H1 (cell line): Measurements from ENCODE around the gene PGBD4. TPM values are rescaled to one million over a fixed set of nuclear protein-coding genes. Genes with fewer than 3 reads are reported as not detected.

Source experiments
- CBX5 ChIP-seq: fragments of 300-800, 300-1000 bp; sonication (generic); IDR thresholded peaks from 2 replicates; pipeline ENCODE4 v1.7.1; 2016; ENCODE audit warnings: antibody characterized with exemption, low read length, low read depth
- CHD7 ChIP-seq: fragments of 300-600 bp; sonication (generic); IDR thresholded peaks from 2 replicates; pipeline ENCODE4 v1.7.1; 2012; ENCODE audit warnings: low read length, moderate library complexity, mild to moderate bottlenecking, inconsistent platforms; ENCODE audit not compliant: insufficient replicate concordance
- HDAC2 ChIP-seq, 2 experiments: fragments of 300-600 bp in 1 of 2; sonication (generic) in 1 of 2; IDR thresholded peaks; 2 replicates each; pipeline ENCODE4 v1.6.1; 2011 to 2012; ENCODE audit warnings: low read depth in 2 of 2, low read length in 2 of 2, mild to moderate bottlenecking in 2 of 2, moderate library complexity in 2 of 2, borderline replicate concordance in 1 of 2, inconsistent platforms in 1 of 2
- HDAC6 ChIP-seq: IDR thresholded peaks from one replicate; pipeline ENCODE4 v1.7.1; 2012; ENCODE audit warnings: low read depth, mild to moderate bottlenecking, inconsistent platforms, low read length, moderate library complexity
- RBBP5 ChIP-seq: IDR thresholded peaks from 2 replicates; pipeline ENCODE4 v1.7.1; 2012; ENCODE audit warnings: low read depth, mild to moderate bottlenecking, inconsistent platforms, low read length, moderate library complexity, borderline replicate concordance
- RNF2 ChIP-seq: fragments of 200-900, 300-1000 bp; sonication (generic); IDR thresholded peaks from 2 replicates; pipeline ENCODE4 v1.7.1; 2016; ENCODE audit warnings: borderline replicate concordance, low read depth, mild to moderate bottlenecking, antibody characterized with exemption, low read length; ENCODE audit not compliant: poor library complexity, severe bottlenecking; ENCODE audit errors: missing control alignments
- SIN3A ChIP-seq, 2 experiments: IDR thresholded peaks in 1 of 2; conservative IDR thresholded peaks in 1 of 2; 2 replicates each; pipeline ENCODE4 v1.6.1; 2011 to 2012; ENCODE audit warnings: low read length in 2 of 2, improper control_type of control experiment in 1 of 2, low read depth in 1 of 2, mild to moderate bottlenecking in 1 of 2
- TAF7 ChIP-seq: optimal IDR thresholded peaks from 2 replicates; pipeline ENCODE3; 2011; ENCODE audit warnings: low read depth, mild to moderate bottlenecking, inconsistent platforms, low read length, moderate library complexity, borderline replicate concordance
- polyA plus RNA-seq, 7 experiments: library from polyadenylated mRNA; depleted of rRNA in 3 of 7; stranded (reverse) in 5 of 7; unstranded in 2 of 7; fragments of >200 nt in 5 of 7; fragments of 200-250 nt in 2 of 7; gene quantifications; 1 replicate in 5 of 7; 2 replicates in 1 of 7; 4 replicates in 1 of 7; pipeline versions ENCODE4 v1.2.1 to v1.2.3, GENCODE V29; 2011 to 2013; ENCODE audit warnings: missing spikeins in 2 of 7, mixed read lengths in 2 of 7
- total RNA-seq: library from RNA; stranded (reverse); fragmentation: NEBNext Ultra II Directional; extraction: Animal tissue kit (Norgen Biotek cat#: 25700); gene quantifications from 2 replicates; pipeline ENCODE4 v1.2.1, GENCODE V29; 2021

The PGBD4 gene
- total and polyA plus RNA-seq, 2 of the 8 experiments (the other 6 are each of a cell fraction or from before 2014, with no cell fraction given) = 0.68 to 0.76 TPM

- TF ChIP-seq CHD7 = no peak
- peak; percentile 75; the same call in 1 of the 2 replicates for TF ChIP-seq RBBP5
- TF ChIP-seq RNF2 = no peak
- peak; percentile 98 to 100 for TF ChIP-seq SIN3A (conservative IDR thresholded peaks at IDR 0.05 in 1 of 2, IDR thresholded peaks at IDR 0.05 in 1 of 2; ENCODE audit: low read depth in 1 of 2, low read length in 2 of 2)
- TF ChIP-seq CBX5 = no peak
- no peak; a peak in 1 of 4 replicates for TF ChIP-seq HDAC2 (IDR thresholded peaks at IDR 0.05; ENCODE audit: borderline replicate concordance in 1 of 2, low read depth in 2 of 2, low read length in 2 of 2)
- TF ChIP-seq TAF7 = peak; percentile 74
- TF ChIP-seq HDAC6 = no peak
Observed at GRCh38 chr15:34101366-34102174, at the start of gene PGBD4, which contains the start of gene EMC7 (continued).
